Activated CD4-positive, alpha-beta T cell treated with anti-CD3 and anti-CD28 coated beads, Interleukin-2, amount 10 ng/mL, durations not matched to agents 24 days and 14 days (primary cell): ENCODE results near the gene ERCC3. TPM values are rescaled to one million over a fixed set of nuclear protein-coding genes. Genes with fewer than 3 reads are reported as not detected.
"Not testable (repeated sequence)": the region's sequence is repeated elsewhere in the genome, so short reads cannot be mapped to it uniquely, and the experiment has no call there.

Experiments used
- DNase-seq: peaks from one replicate; pipeline ENCODE4 v3.0.0; 2022
- H3K27ac Mint-ChIP-seq: one replicate; pipeline ENCODE4 v1.8.0; 2022; ENCODE audit warnings: mild to moderate bottlenecking, mixed read lengths
- H3K27me3 Mint-ChIP-seq: one replicate; pipeline ENCODE4 v1.8.0; 2022; ENCODE audit warnings: mixed read lengths
- H3K36me3 Mint-ChIP-seq: one replicate; pipeline ENCODE4 v1.8.0; 2022; ENCODE audit warnings: low read depth, mild to moderate bottlenecking, mixed read lengths
- H3K4me1 Mint-ChIP-seq: one replicate; pipeline ENCODE4 v1.8.0; 2021; ENCODE audit warnings: mixed read lengths
- H3K4me3 Mint-ChIP-seq: one replicate; pipeline ENCODE4 v1.8.0; 2022; ENCODE audit warnings: mild to moderate bottlenecking, moderate library complexity, mixed read lengths
- H3K9me3 Mint-ChIP-seq: one replicate; pipeline ENCODE4 v1.8.0; 2021; ENCODE audit warnings: mixed read lengths
- intact Hi-C: fragments of 100-400 bp; cut with micrococcal nuclease; formaldehyde crosslinking; loops from one replicate; pipeline ENCODE4 v1.15.1; 2023
- total RNA-seq: library from RNA; stranded (reverse); gene quantifications from 2 replicates; pipeline ENCODE4 v1.2.3, GENCODE V29; 2022

Gene ERCC3
- total RNA-seq, 1 donor from 2014 or later, result 58.1 TPM

GRCh38 chr2:127259355-127259754, 34.6 kb downstream of the ERCC3 start:
- Mint-ChIP-seq H3K36me3 (peaks cover 56% of the 10 kb centered on the region), H3K4me1 (peaks cover 2% of the 10 kb centered on the region), H3K27ac (no peak overlapping the region)

GRCh38 chr2:127256866-127257265, 37.1 kb downstream of the ERCC3 start:
- peak overlapping the region; percentile 48 for H3K27ac Mint-ChIP-seq

More at GRCh38 chr2:127259355-127259754, 34.6 kb downstream of the ERCC3 start:
- intact Hi-C loops, result no loop called here
- DNase-seq, result no peak
- Mint-ChIP-seq H3K27me3 (no peaks in the 10 kb centered on the region), H3K4me3 (no peak overlapping the region), H3K9me3 (no peaks in the 10 kb centered on the region)

GRCh38 chr2:127256381-127256780, 37.6 kb downstream of the ERCC3 start:
- intact Hi-C loops, result no loop called here
- Mint-ChIP-seq H3K27me3 (no peaks in the 10 kb centered on the region), H3K9me3 (no peaks in the 10 kb centered on the region), H3K36me3 (peaks cover 38% of the 10 kb centered on the region), H3K27ac (no peak overlapping the region), H3K4me1 (peaks cover 2% of the 10 kb centered on the region), H3K4me3 (no peak overlapping the region)
- DNase-seq, result no peak

More at GRCh38 chr2:127256866-127257265, 37.1 kb downstream of the ERCC3 start:
- H3K4me1 Mint-ChIP-seq, result peaks cover 2% of the 10 kb centered on the region
- intact Hi-C loops, result no loop called here
- H3K9me3 Mint-ChIP-seq, result no peaks in the 10 kb centered on the region
- peaks cover 41% of the 10 kb centered on the region for H3K36me3 Mint-ChIP-seq
- no peak for DNase-seq
- no peak overlapping the region for H3K4me3 Mint-ChIP-seq
- no peaks in the 10 kb centered on the region for H3K27me3 Mint-ChIP-seq

- Mint-ChIP-seq H3K36me3 (peaks cover 34% of the 10 kb centered on the region), H3K27me3 (no peaks in the 10 kb centered on the region), H3K27ac (no peak overlapping the region), H3K4me3 (no peak overlapping the region), H3K4me1 (peaks cover 2% of the 10 kb centered on the region), H3K9me3 (no peaks in the 10 kb centered on the region)
- DNase-seq, result no peak
- intact Hi-C loops, result no loop called here
Measured at GRCh38 chr2:127255721-127256120, 38.2 kb downstream of the ERCC3 start.

- H3K36me3 Mint-ChIP-seq, result peaks cover 32% of the 10 kb centered on the region
- H3K27ac Mint-ChIP-seq, result no peak overlapping the region
- DNase-seq, result no peak
- H3K27me3 Mint-ChIP-seq, result no peaks in the 10 kb centered on the region
- peaks cover 2% of the 10 kb centered on the region for H3K4me1 Mint-ChIP-seq
- no peaks in the 10 kb centered on the region for H3K9me3 Mint-ChIP-seq
- no peak overlapping the region for H3K4me3 Mint-ChIP-seq
- intact Hi-C loops, result no loop called here
Measured at GRCh38 chr2:127255146-127255545, 38.8 kb downstream of the ERCC3 start.

GRCh38 chr2:127254386-127254981, 39.5 kb downstream of the ERCC3 start:
- peaks cover 2% of the 10 kb centered on the region for H3K4me1 Mint-ChIP-seq
- H3K4me3 Mint-ChIP-seq, result no peak overlapping the region
- intact Hi-C loops, result no loop called here
- no peak for DNase-seq
- peak overlapping the region; percentile 38 for H3K27ac Mint-ChIP-seq
- no peaks in the 10 kb centered on the region for H3K27me3 Mint-ChIP-seq
- H3K9me3 Mint-ChIP-seq, result no peaks in the 10 kb centered on the region
- peaks cover 26% of the 10 kb centered on the region for H3K36me3 Mint-ChIP-seq

- H3K27ac Mint-ChIP-seq, H3K27me3 Mint-ChIP-seq, H3K36me3 Mint-ChIP-seq, intact Hi-C loops, DNase-seq, H3K4me1 Mint-ChIP-seq, H3K4me3 Mint-ChIP-seq: not testable (repeated sequence)
- H3K9me3 Mint-ChIP-seq, result peaks cover 21% of the 10 kb centered on the region
Measured at GRCh38 chr2:127241184-127241583, 52.8 kb downstream of the ERCC3 start.

- peaks cover 21% of the 10 kb centered on the region for H3K9me3 Mint-ChIP-seq
- peaks cover 4% of the 10 kb centered on the region for H3K27me3 Mint-ChIP-seq
- H3K27ac Mint-ChIP-seq, result no peak overlapping the region
- no peak for DNase-seq
- no peaks in the 10 kb centered on the region for H3K4me1 Mint-ChIP-seq
- intact Hi-C loops, result no loop called here
- H3K4me3 Mint-ChIP-seq, result no peak overlapping the region
- no peaks in the 10 kb centered on the region for H3K36me3 Mint-ChIP-seq
Measured at GRCh38 chr2:127239395-127239794, 54.5 kb downstream of the ERCC3 start.

- H3K27me3 Mint-ChIP-seq, intact Hi-C loops, H3K36me3 Mint-ChIP-seq, H3K4me1 Mint-ChIP-seq, H3K27ac Mint-ChIP-seq, H3K4me3 Mint-ChIP-seq, DNase-seq: not testable (repeated sequence)
- H3K9me3 Mint-ChIP-seq, result peaks cover 21% of the 10 kb centered on the region
Measured at GRCh38 chr2:127237768-127238167, 56.2 kb downstream of the ERCC3 start.

- Mint-ChIP-seq H3K36me3 (no peaks in the 10 kb centered on the region), H3K27ac (no peak overlapping the region), H3K4me1 (no peaks in the 10 kb centered on the region), H3K9me3 (peaks cover 9% of the 10 kb centered on the region), H3K4me3 (no peak overlapping the region), H3K27me3 (peaks cover 2% of the 10 kb centered on the region)
- DNase-seq, result no peak
- intact Hi-C loops, result no loop called here
Measured at GRCh38 chr2:127235082-127235702, 58.8 kb downstream of the ERCC3 start.

- intact Hi-C loops, result no loop called here
- no peak overlapping the region for H3K27ac Mint-ChIP-seq
- H3K36me3 Mint-ChIP-seq, result no peaks in the 10 kb centered on the region
- H3K9me3 Mint-ChIP-seq, result peaks cover 5% of the 10 kb centered on the region
- no peak for DNase-seq
- H3K4me1 Mint-ChIP-seq, result no peaks in the 10 kb centered on the region
- no peak overlapping the region for H3K4me3 Mint-ChIP-seq
- H3K27me3 Mint-ChIP-seq, result peaks cover 2% of the 10 kb centered on the region
Measured at GRCh38 chr2:127233710-127234109, 60.2 kb downstream of the ERCC3 start.

GRCh38 chr2:127231130-127231865, 62.6 kb downstream of the ERCC3 start:
- no peak overlapping the region for H3K4me3 Mint-ChIP-seq
- peaks cover 2% of the 10 kb centered on the region for H3K4me1 Mint-ChIP-seq
- peaks cover 4% of the 10 kb centered on the region for H3K27me3 Mint-ChIP-seq
- no peak for DNase-seq
- no peak overlapping the region for H3K27ac Mint-ChIP-seq
- H3K9me3 Mint-ChIP-seq, result peaks cover 5% of the 10 kb centered on the region
- intact Hi-C loops, result no loop called here
- no peaks in the 10 kb centered on the region for H3K36me3 Mint-ChIP-seq

- H3K27me3 Mint-ChIP-seq, result peaks cover 13% of the 10 kb centered on the region
- no peak for DNase-seq
- intact Hi-C loops, result no loop called here
- no peak overlapping the region for H3K27ac Mint-ChIP-seq
- H3K4me3 Mint-ChIP-seq, result no peak overlapping the region
- H3K4me1 Mint-ChIP-seq, result peaks cover 2% of the 10 kb centered on the region
- H3K36me3 Mint-ChIP-seq, result no peaks in the 10 kb centered on the region
- H3K9me3 Mint-ChIP-seq, result peaks cover 5% of the 10 kb centered on the region
Measured at GRCh38 chr2:127229555-127229954, 64.4 kb downstream of the ERCC3 start.

- no peak for DNase-seq
- no peaks in the 10 kb centered on the region for H3K36me3 Mint-ChIP-seq
- H3K4me3 Mint-ChIP-seq, result no peak overlapping the region
- no peak overlapping the region for H3K27ac Mint-ChIP-seq
- peaks cover 23% of the 10 kb centered on the region for H3K27me3 Mint-ChIP-seq
- peaks cover 2% of the 10 kb centered on the region for H3K4me1 Mint-ChIP-seq
- intact Hi-C loops, result no loop called here
- H3K9me3 Mint-ChIP-seq, result peaks cover 5% of the 10 kb centered on the region
Measured at GRCh38 chr2:127228102-127228501, 65.8 kb downstream of the ERCC3 start.
